H9 (cell line): ENCODE results near the gene SHISA7. TPM values are rescaled to one million over a fixed set of nuclear protein-coding genes. Genes with fewer than 3 reads are reported as not detected.

ENCODE experiments used
- DNase-seq: peaks from one replicate; pipeline ENCODE4 v3.0.0-alpha.2; 2017
- H2AFZ ChIP-seq: one replicate; pipeline ENCODE4 v1.6.1; 2013; ENCODE audit warnings: mild to moderate bottlenecking, low read length, control low read depth, moderate library complexity
- H2AK5ac ChIP-seq: 2 replicates; pipeline ENCODE4 v1.6.1; 2013; ENCODE audit warnings: low read length, control low read depth, mixed read lengths; ENCODE audit not compliant: insufficient read length
- H2BK120ac ChIP-seq: one replicate; pipeline ENCODE4 v1.6.1; 2013; ENCODE audit warnings: low read depth, mild to moderate bottlenecking, low read length, control low read depth, inconsistent platforms; ENCODE audit not compliant: poor library complexity, severe bottlenecking
- H2BK12ac ChIP-seq: 2 replicates; pipeline ENCODE4 v1.6.1; 2013; ENCODE audit warnings: low read length, control low read depth, mixed read lengths, low read depth; ENCODE audit not compliant: insufficient read length
- H2BK15ac ChIP-seq: 2 replicates; pipeline ENCODE4 v1.6.1; 2013; ENCODE audit warnings: low read depth, low read length, control low read depth
- H2BK20ac ChIP-seq: one replicate; pipeline ENCODE4 v1.6.1; 2013; ENCODE audit warnings: low read depth, mild to moderate bottlenecking, low read length, control low read depth, inconsistent platforms; ENCODE audit not compliant: poor library complexity, severe bottlenecking
- H2BK5ac ChIP-seq: 2 replicates; pipeline ENCODE4 v1.6.1; 2013; ENCODE audit warnings: low read length, control low read depth, mixed read lengths; ENCODE audit not compliant: insufficient read length
- H3K14ac ChIP-seq: 2 replicates; pipeline ENCODE4 v1.6.1; 2013; ENCODE audit warnings: low read length, control low read depth; ENCODE audit not compliant: insufficient read depth
- H3K18ac ChIP-seq: 2 replicates; pipeline ENCODE4 v1.6.1; 2013; ENCODE audit warnings: low read depth, mild to moderate bottlenecking, mixed read lengths, low read length, control low read depth; ENCODE audit not compliant: insufficient read length
- H3K23ac ChIP-seq: 2 replicates; pipeline ENCODE4 v1.6.1; 2013; ENCODE audit warnings: low read length, control low read depth, mixed read lengths, low read depth; ENCODE audit not compliant: insufficient read length
- H3K23me2 ChIP-seq: 2 replicates; pipeline ENCODE4 v1.6.1; 2013; ENCODE audit warnings: low read depth, mild to moderate bottlenecking, mixed read lengths, low read length, control low read depth; ENCODE audit not compliant: insufficient read length, poor library complexity, severe bottlenecking
- H3K27ac ChIP-seq: 2 replicates; pipeline ENCODE4 v1.5.1; 2013; ENCODE audit warnings: low read length, control low read depth, mixed read lengths, low read depth; ENCODE audit not compliant: insufficient read length
- H3K27me3 ChIP-seq: 2 replicates; pipeline ENCODE4 v1.6.1; 2013; ENCODE audit warnings: low read length, control low read depth, inconsistent platforms; ENCODE audit not compliant: insufficient read depth
- H3K4ac ChIP-seq: 2 replicates; pipeline ENCODE4 v1.6.1; 2013; ENCODE audit warnings: low read depth, mild to moderate bottlenecking, control low read depth, inconsistent platforms, low read length, moderate library complexity
- H3K4me1 ChIP-seq: 2 replicates; pipeline ENCODE4 v1.6.1; 2013; ENCODE audit warnings: low read length, control low read depth, inconsistent platforms; ENCODE audit not compliant: insufficient read depth
- H3K4me2 ChIP-seq: 2 replicates; pipeline ENCODE4 v1.6.1; 2013; ENCODE audit warnings: low read length, control low read depth, mixed read lengths; ENCODE audit not compliant: insufficient read length, insufficient read depth
- H3K56ac ChIP-seq: 2 replicates; pipeline ENCODE4 v1.6.1; 2013; ENCODE audit warnings: low read depth, mild to moderate bottlenecking, mixed read lengths, low read length, control low read depth; ENCODE audit not compliant: insufficient read length
- H3K79me1 ChIP-seq: 2 replicates; pipeline ENCODE4 v1.6.1; 2013; ENCODE audit warnings: low read depth, mild to moderate bottlenecking, moderate library complexity, low read length, control low read depth, inconsistent platforms; ENCODE audit not compliant: insufficient read depth, poor library complexity, severe bottlenecking
- H3K79me2 ChIP-seq: 2 replicates; pipeline ENCODE4 v1.6.1; 2013; ENCODE audit warnings: low read length, control low read depth, inconsistent platforms; ENCODE audit not compliant: insufficient read depth
- H3K9ac ChIP-seq: 2 replicates; pipeline ENCODE4 v1.6.1; 2013; ENCODE audit warnings: low read length, control low read depth, mixed read lengths; ENCODE audit not compliant: insufficient read length; ENCODE audit errors: extremely low read depth
- H3K9me3 ChIP-seq: one replicate; pipeline ENCODE4 v1.6.1; 2013; ENCODE audit warnings: low read depth, low read length, inconsistent platforms; ENCODE audit not compliant: control insufficient read depth
- H3T11ph ChIP-seq: one replicate; pipeline ENCODE4 v1.6.1; 2013; ENCODE audit warnings: mild to moderate bottlenecking, low read length, control low read depth, inconsistent platforms
- H4K20me1 ChIP-seq: one replicate; pipeline ENCODE4 v1.6.1; 2013; ENCODE audit not compliant: control insufficient read depth, insufficient read length, insufficient read depth
- H4K5ac ChIP-seq: 2 replicates; pipeline ENCODE4 v1.6.1; 2013; ENCODE audit warnings: low read depth, mild to moderate bottlenecking, mixed read lengths, low read length, control low read depth; ENCODE audit not compliant: insufficient read length
- H4K8ac ChIP-seq: replicated peaks from 2 replicates; pipeline ENCODE4 v1.6.1; 2013; ENCODE audit warnings: low read length, control low read depth, mixed read lengths, low read depth; ENCODE audit not compliant: insufficient read length
- H4K91ac ChIP-seq: 2 replicates; pipeline ENCODE4 v1.6.1; 2013; ENCODE audit warnings: low read depth, mild to moderate bottlenecking, moderate library complexity, mixed read lengths, low read length, control low read depth; ENCODE audit not compliant: insufficient read length
- H3K27ac Mint-ChIP-seq, 3 experiments: 2 replicates in 2 of 3; 3 replicates in 1 of 3; pipeline ENCODE4 v1.8.0; 2020 to 2021; ENCODE audit warnings: mixed read lengths in 3 of 3, mild to moderate bottlenecking in 1 of 3, moderate library complexity in 1 of 3
- H3K27me3 Mint-ChIP-seq: 2 replicates; pipeline ENCODE4 v1.8.0; 2021; ENCODE audit warnings: low read depth, mild to moderate bottlenecking, moderate library complexity, mixed read lengths
- H3K36me3 Mint-ChIP-seq, 3 experiments: 2 replicates in 2 of 3; 3 replicates in 1 of 3; pipeline ENCODE4 v1.8.0; 2020 to 2021; ENCODE audit warnings: low read depth in 3 of 3, mixed read lengths in 3 of 3; ENCODE audit not compliant: insufficient read depth in 1 of 3
- H3K4me1 Mint-ChIP-seq, 2 experiments: 2 replicates each; pipeline ENCODE4 v1.8.0; 2020; ENCODE audit warnings: mixed read lengths in 2 of 2
- H3K4me3 Mint-ChIP-seq, 2 experiments: 2 replicates in 1 of 2; 3 replicates in 1 of 2; pipeline ENCODE4 v1.8.0; 2020 to 2021; ENCODE audit warnings: mild to moderate bottlenecking in 2 of 2, mixed read lengths in 2 of 2, moderate library complexity in 1 of 2
- H3K9me3 Mint-ChIP-seq, 2 experiments: 2 replicates in 1 of 2; 3 replicates in 1 of 2; pipeline ENCODE4 v1.8.0; 2020; ENCODE audit warnings: mild to moderate bottlenecking in 2 of 2, mixed read lengths in 2 of 2, moderate library complexity in 1 of 2
- CTCF ChIP-seq: fragments of 200-600 bp; sonication (generic); conservative IDR thresholded peaks from 3 replicates; pipeline ENCODE4 v1.8.0; 2021; ENCODE audit warnings: antibody characterized with exemption, mild to moderate bottlenecking
- WGBS: extraction: QIAGEN DNeasy Blood & Tissue Kit; methylation state at CpG from one replicate; pipeline ENCODE4 v1.1.7; 2013; ENCODE audit warnings: missing lambda C conversion rate, low lambda C conversion rate, mixed read lengths; ENCODE audit not compliant: insufficient read length; ENCODE audit errors: extremely low coverage; 5-methylcytosine and 5-hydroxymethylcytosine counted together
- total RNA-seq: library from RNA; stranded (reverse); gene quantifications from 2 replicates; pipeline ENCODE4 v1.2.1, GENCODE V29; 2021

The SHISA7 gene
- total RNA-seq, 1 experiment from 2014 or later, result 0.31 TPM

GRCh38 chr19:55491546-55492360 is 48.7 kb upstream of the SHISA7 start:
- no CpG with 5 or more reads among the region's 24 CpGs for WGBS
- no peak overlapping the region; a peak in 1 of 5 replicates for H3K4me3 Mint-ChIP-seq

More at GRCh38 chr19:55491546-55492360, 48.7 kb upstream of the SHISA7 start:
- Histone ChIP-seq H2AFZ (no peak overlapping the region), H3T11ph (no peak overlapping the region), H3K18ac (no peak overlapping the region), H3K27ac (no peak overlapping the region), H2BK12ac (no peak overlapping the region), H3K23me2 (peaks cover 8% of the 10 kb centered on the region), H3K14ac (no peak overlapping the region), H2BK5ac (no peak overlapping the region), H2BK20ac (no peak overlapping the region), H3K4me2 (no peak overlapping the region), H3K9me3 (no peaks in the 10 kb centered on the region), H2BK120ac (no peak overlapping the region), H4K8ac (no peak overlapping the region), H3K4ac (no peak overlapping the region), H3K79me2 (no peaks in the 10 kb centered on the region), H4K5ac (no peak overlapping the region), H2BK15ac (no peak overlapping the region), H3K79me1 (no peaks in the 10 kb centered on the region), H3K9ac (no peak overlapping the region), H4K20me1 (no peaks in the 10 kb centered on the region), H3K4me1 (peaks cover 3% of the 10 kb centered on the region), H3K56ac (no peak overlapping the region), H3K23ac (no peak overlapping the region), H2AK5ac (no peak overlapping the region), H3K27me3 (no peaks in the 10 kb centered on the region), H4K91ac (no peak overlapping the region)
- no peak for DNase-seq
- Mint-ChIP-seq H3K36me3 (no peaks in the 10 kb centered on the region), H3K27ac (no peak overlapping the region; a peak in 1 of 7 replicates), H3K27me3 (peaks cover 9% of the 10 kb centered on the region), H3K4me1 (peaks cover 27 to 44% of the 10 kb centered on the region in 2 experiments), H3K9me3 (no peaks in the 10 kb centered on the region)
- TF ChIP-seq CTCF, result no peak
